ENCODE results near the gene CCBE1.

GRCh38 chr18:59667488-59667887 is 29.7 kb downstream of the CCBE1 start:
- TF ChIP-seq CREB1 (IDR thresholded peaks at IDR 0.05; ENCODE audit: low read depth), result no peak
- TF ChIP-seq RAD21 (IDR thresholded peaks at IDR 0.05; ENCODE audit: low read depth), result no peak

Measured in Ishikawa (cell line).